ENCODE results near the gene TSPAN3. TPM values are rescaled to one million over a fixed set of nuclear protein-coding genes. Genes with fewer than 3 reads are reported as not detected.

Gene TSPAN3
- total RNA-seq, 1 experiment from 2014 or later, result 140 TPM

DNA sequence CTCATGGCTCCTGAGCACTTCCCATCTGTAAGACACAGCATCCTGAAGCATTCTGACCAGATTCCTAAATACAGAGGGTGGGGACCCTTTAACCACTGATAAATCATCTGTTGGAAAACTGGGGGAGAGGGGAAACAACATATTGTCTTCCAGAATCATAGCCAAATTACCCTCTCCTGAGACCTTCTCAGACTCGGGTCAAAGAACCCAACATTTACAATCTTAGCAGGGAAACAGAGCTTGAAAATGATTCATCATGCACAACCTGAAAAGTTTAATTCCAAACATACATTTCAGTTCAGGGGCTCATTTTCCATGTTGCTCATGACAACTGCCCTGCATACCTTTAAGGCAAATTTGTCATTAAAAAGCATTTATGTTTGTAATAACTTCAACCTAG lies 48.5 kb upstream of the TSPAN3 start:
- Histone ChIP-seq H3K9ac (ENCODE audit: low read length) (no peak overlapping the region), H3K9me3 (ENCODE audit: low read length) (no peaks in the 10 kb centered on the region), H3K36me3 (ENCODE audit: low read depth, low read length) (no peaks in the 10 kb centered on the region), H3K9me2 (replicated peaks; ENCODE audit: low read length) (no peaks in the 10 kb centered on the region), H3K27ac (ENCODE audit: low read length) (no peak overlapping the region), H4K20me1 (ENCODE audit: low read length) (no peaks in the 10 kb centered on the region), H3K27me3 (ENCODE audit: low read length) (no peaks in the 10 kb centered on the region), H3K4me2 (ENCODE audit: low read length) (no peak overlapping the region), H3K4me3 (ENCODE audit: low read length) (no peak overlapping the region), H3K4me1 (ENCODE audit: insufficient read depth, low read length) (no peaks in the 10 kb centered on the region), H3F3A (ENCODE audit: low read length, unreplicated experiment) (no peaks in the 10 kb centered on the region), H2AFZ (ENCODE audit: low read length) (no peak overlapping the region), H3K79me2 (ENCODE audit: low read length) (no peaks in the 10 kb centered on the region)
- ATAC-seq (no peak), DNase-seq (no peak)
- POLR2A ChIA-PET (ENCODE audit: unreplicated experiment), result no interaction called here
- BruUV-seq (replicated peaks), result no TSS peak
- TF ChIP-seq EZH2 (IDR thresholded peaks at IDR 0.05; ENCODE audit: low read length, unreplicated experiment) (no peak), EZH2phosphoT487 (IDR thresholded peaks at IDR 0.05; ENCODE audit: borderline replicate concordance, low read length) (no peak)
- TF ChIP-seq, protein P1, sequence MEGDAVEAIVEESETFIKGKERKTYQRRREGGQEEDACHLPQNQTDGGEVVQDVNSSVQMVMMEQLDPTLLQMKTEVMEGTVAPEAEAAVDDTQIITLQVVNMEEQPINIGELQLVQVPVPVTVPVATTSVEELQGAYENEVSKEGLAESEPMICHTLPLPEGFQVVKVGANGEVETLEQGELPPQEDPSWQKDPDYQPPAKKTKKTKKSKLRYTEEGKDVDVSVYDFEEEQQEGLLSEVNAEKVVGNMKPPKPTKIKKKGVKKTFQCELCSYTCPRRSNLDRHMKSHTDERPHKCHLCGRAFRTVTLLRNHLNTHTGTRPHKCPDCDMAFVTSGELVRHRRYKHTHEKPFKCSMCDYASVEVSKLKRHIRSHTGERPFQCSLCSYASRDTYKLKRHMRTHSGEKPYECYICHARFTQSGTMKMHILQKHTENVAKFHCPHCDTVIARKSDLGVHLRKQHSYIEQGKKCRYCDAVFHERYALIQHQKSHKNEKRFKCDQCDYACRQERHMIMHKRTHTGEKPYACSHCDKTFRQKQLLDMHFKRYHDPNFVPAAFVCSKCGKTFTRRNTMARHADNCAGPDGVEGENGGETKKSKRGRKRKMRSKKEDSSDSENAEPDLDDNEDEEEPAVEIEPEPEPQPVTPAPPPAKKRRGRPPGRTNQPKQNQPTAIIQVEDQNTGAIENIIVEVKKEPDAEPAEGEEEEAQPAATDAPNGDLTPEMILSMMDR (conservative IDR thresholded peaks at IDR 0.05; ENCODE audit: low read depth, low read length), result no peak
- CTCF ChIA-PET, result interaction anchor here (0.6 to 2.7 kb wide), 2 partner anchors 424 to 516 kb away, joined by 3 to 14 read pairs; no protein-coding TSS in a partner anchor
- intact Hi-C loops (cut with micrococcal nuclease), result loop anchor here (1.0 to 5.0 kb wide), 3 partner anchors 377 to 513 kb away; partner anchors contain the start of gene LINGO1

DNA sequence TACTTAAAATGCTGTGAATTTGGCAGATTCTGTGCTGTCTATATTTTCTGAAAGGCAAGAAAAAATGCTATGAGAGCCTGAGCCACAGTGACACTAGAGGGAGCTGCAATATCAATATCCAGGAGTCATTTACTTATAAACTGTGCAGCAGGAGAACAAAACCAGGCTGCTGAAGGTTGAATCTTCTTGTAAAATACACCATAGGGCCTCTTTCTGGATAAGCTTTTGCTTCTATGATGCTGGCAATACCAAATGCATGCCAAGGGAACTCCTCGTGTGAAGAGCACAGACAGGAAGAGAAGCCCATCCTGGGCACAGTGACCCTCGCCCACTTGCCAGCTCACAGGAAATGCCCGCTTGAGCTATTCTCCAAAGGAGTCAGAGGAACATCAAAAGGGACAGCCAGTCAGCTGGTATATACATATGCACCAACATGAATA lies 48.0 kb upstream of the TSPAN3 start:
- no peak overlapping the region for H3K4me2 ChIP-seq (ENCODE audit: low read length)
- H3K9me2 ChIP-seq (replicated peaks; ENCODE audit: low read length), result no peaks in the 10 kb centered on the region
- H3K36me3 ChIP-seq (ENCODE audit: low read depth, low read length), result no peaks in the 10 kb centered on the region
- H3K27me3 ChIP-seq (ENCODE audit: low read length), result no peaks in the 10 kb centered on the region
- no peaks in the 10 kb centered on the region for H4K20me1 ChIP-seq (ENCODE audit: low read length)
- ChIA-PET CTCF (interaction anchor here (0.6 to 2.7 kb wide), 2 partner anchors 424 to 516 kb away, joined by 3 to 14 read pairs; no protein-coding TSS in a partner anchor), POLR2A (ENCODE audit: unreplicated experiment) (no interaction called here)
- no peak overlapping the region for H3K4me3 ChIP-seq (ENCODE audit: low read length)
- no TSS peak for BruUV-seq (replicated peaks)
- no peaks in the 10 kb centered on the region for H3K9me3 ChIP-seq (ENCODE audit: low read length)
- ATAC-seq (peak; percentile 76), DNase-seq (peak; percentile 68)
- H3K79me2 ChIP-seq (ENCODE audit: low read length), result no peaks in the 10 kb centered on the region
- no peak for TF ChIP-seq EZH2 (IDR thresholded peaks at IDR 0.05; ENCODE audit: low read length, unreplicated experiment)
- TF ChIP-seq, protein P1 (conservative IDR thresholded peaks at IDR 0.05; ENCODE audit: low read depth, low read length), result peak; percentile 88
- H3F3A ChIP-seq (ENCODE audit: low read length, unreplicated experiment), result no peaks in the 10 kb centered on the region
- H3K9ac ChIP-seq (ENCODE audit: low read length), result no peak overlapping the region
- intact Hi-C loops (cut with micrococcal nuclease), result loop anchor here (1.0 to 5.0 kb wide), 3 partner anchors 377 to 513 kb away; partner anchors contain the start of gene LINGO1
- H2AFZ ChIP-seq (ENCODE audit: low read length), result no peak overlapping the region
- no peaks in the 10 kb centered on the region for H3K4me1 ChIP-seq (ENCODE audit: insufficient read depth, low read length)
- H3K27ac ChIP-seq (ENCODE audit: low read length), result no peak overlapping the region

DNA sequence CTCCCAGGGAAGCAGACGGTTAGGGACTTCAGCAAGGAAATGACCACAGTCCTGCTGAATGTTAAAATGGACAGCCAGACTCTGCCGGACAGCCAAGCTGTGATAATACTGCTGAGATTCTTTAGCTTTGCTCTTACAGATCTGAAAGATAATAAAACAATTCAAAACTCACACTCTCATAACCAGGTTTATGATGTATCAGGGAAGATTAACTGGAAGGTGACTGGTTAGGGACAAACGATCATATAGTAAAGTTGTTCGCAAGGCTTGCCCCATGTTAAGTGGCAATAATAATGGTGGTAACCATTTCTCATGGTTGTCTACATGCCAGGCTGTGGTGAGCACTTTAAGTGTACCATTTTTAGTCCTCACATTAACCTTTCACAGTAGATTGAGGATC lies 44.3 kb upstream of the TSPAN3 start:
- ChIA-PET POLR2A (ENCODE audit: unreplicated experiment) (no interaction called here), CTCF (no interaction called here)
- Histone ChIP-seq H2AFZ (ENCODE audit: low read length) (no peak overlapping the region), H4K20me1 (ENCODE audit: low read length) (no peaks in the 10 kb centered on the region), H3F3A (ENCODE audit: low read length, unreplicated experiment) (no peaks in the 10 kb centered on the region), H3K79me2 (ENCODE audit: low read length) (no peaks in the 10 kb centered on the region), H3K4me3 (ENCODE audit: low read length) (no peak overlapping the region), H3K4me2 (ENCODE audit: low read length) (no peak overlapping the region), H3K27ac (ENCODE audit: low read length) (no peak overlapping the region), H3K9me3 (ENCODE audit: low read length) (no peaks in the 10 kb centered on the region), H3K36me3 (ENCODE audit: low read depth, low read length) (no peaks in the 10 kb centered on the region), H3K27me3 (ENCODE audit: low read length) (no peaks in the 10 kb centered on the region), H3K4me1 (ENCODE audit: insufficient read depth, low read length) (no peaks in the 10 kb centered on the region), H3K9ac (ENCODE audit: low read length) (no peak overlapping the region), H3K9me2 (replicated peaks; ENCODE audit: low read length) (no peaks in the 10 kb centered on the region)
- intact Hi-C loops (cut with micrococcal nuclease), result loop anchor here (5.0 kb wide), 1 partner anchor 517 kb away; the partner anchor contains the start of gene LINGO1
- DNase-seq (no peak), ATAC-seq (no peak)
- TF ChIP-seq EZH2phosphoT487 (IDR thresholded peaks at IDR 0.05; ENCODE audit: borderline replicate concordance, low read length) (no peak), EZH2 (IDR thresholded peaks at IDR 0.05; ENCODE audit: low read length, unreplicated experiment) (no peak)
- TF ChIP-seq, protein P1 (conservative IDR thresholded peaks at IDR 0.05; ENCODE audit: low read depth, low read length), result no peak
- BruUV-seq (replicated peaks), result no TSS peak

All from PC-3 (cell line).